ENCODE measurements around the gene PODXL2.

GRCh38 chr3:127698286-127698685, 69.3 kb downstream of the PODXL2 start:
- no peak for TF ChIP-seq CTCF (IDR thresholded peaks at IDR 0.05)
- no peak for TF ChIP-seq SMAD3 (CRISPR knock-in tag; IDR thresholded peaks at IDR 0.05; ENCODE audit: borderline replicate concordance)
- no peak for TF ChIP-seq MAX (CRISPR knock-in tag; IDR thresholded peaks at IDR 0.05)
- TF ChIP-seq ATF6 (CRISPR knock-in tag; IDR thresholded peaks at IDR 0.05): no peak
- TF ChIP-seq ATF3 (CRISPR knock-in tag; conservative IDR thresholded peaks at IDR 0.05): no peak
- no peak for TF ChIP-seq USF1 (CRISPR knock-in tag; IDR thresholded peaks at IDR 0.05)
- TF ChIP-seq CREB1 (CRISPR knock-in tag; IDR thresholded peaks at IDR 0.05): no peak
- TF ChIP-seq ATF2 (CRISPR knock-in tag; IDR thresholded peaks at IDR 0.05; ENCODE audit: borderline replicate concordance, low read depth): no peak
- no peak for TF ChIP-seq FOXK1 (CRISPR knock-in tag; IDR thresholded peaks at IDR 0.05)
- no peak for TF ChIP-seq NR3C1 (CRISPR knock-in tag; conservative IDR thresholded peaks at IDR 0.05; ENCODE audit: low read depth)
- no peak for TF ChIP-seq ZBTB21 (CRISPR knock-in tag; IDR thresholded peaks at IDR 0.05; ENCODE audit: borderline replicate concordance)
